ENCODE data around the gene PGPEP1.

The PGPEP1 gene

GRCh38 chr19:18293642-18294466 lies 46.5 kb upstream of the PGPEP1 start:
- H3K4me3 Mint-ChIP-seq = peak overlapping the region; percentile 67 to 94 (median 92)
- no peaks in the 10 kb centered on the region for H3K36me3 Mint-ChIP-seq (ENCODE audit: low read depth)

DNA sequence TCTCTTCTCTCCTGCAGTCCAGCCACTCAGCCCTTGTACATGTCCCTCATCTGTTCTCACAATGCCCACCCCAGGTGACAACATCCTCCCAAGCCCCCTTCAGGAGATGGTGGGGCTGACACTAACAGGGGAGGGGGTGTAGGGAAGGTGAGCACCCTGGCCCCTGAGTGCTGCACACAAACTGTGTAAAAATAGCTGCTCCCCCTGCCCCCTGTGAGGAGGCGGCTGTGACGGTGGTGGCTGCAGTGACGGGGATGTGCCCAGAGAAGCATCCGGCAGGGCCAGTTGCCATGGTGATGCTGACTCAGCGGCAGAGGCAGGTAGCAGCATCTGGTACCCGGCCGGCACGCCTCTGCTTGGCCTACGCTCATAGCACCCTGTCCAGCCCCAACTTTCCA lies 45.9 kb upstream of the PGPEP1 start:
- Mint-ChIP-seq H3K36me3 (ENCODE audit: low read depth) (no peaks in the 10 kb centered on the region), H3K9me3 (no peaks in the 10 kb centered on the region), H3K4me1 (peaks cover 28% of the 10 kb centered on the region), H3K27me3 (ENCODE audit: low read depth) (no peaks in the 10 kb centered on the region), H3K4me3 (peak overlapping the region in 2 of 3 experiments; percentile 26 to 48), H3K27ac (peak overlapping the region; percentile 94 to 99 (median 95))
- TF ChIP-seq CTCF (IDR thresholded peaks at IDR 0.05; ENCODE audit: unreplicated experiment in 3 of 3) = no peak

More at GRCh38 chr19:18293642-18294466, 46.5 kb upstream of the PGPEP1 start:
- Mint-ChIP-seq H3K27ac (peak overlapping the region; percentile 94 to 99 (median 95)), H3K4me1 (peaks cover 28% of the 10 kb centered on the region), H3K9me3 (no peaks in the 10 kb centered on the region), H3K27me3 (ENCODE audit: low read depth) (no peaks in the 10 kb centered on the region)
- TF ChIP-seq CTCF (IDR thresholded peaks at IDR 0.05; ENCODE audit: unreplicated experiment in 3 of 3) = no peak

DNA sequence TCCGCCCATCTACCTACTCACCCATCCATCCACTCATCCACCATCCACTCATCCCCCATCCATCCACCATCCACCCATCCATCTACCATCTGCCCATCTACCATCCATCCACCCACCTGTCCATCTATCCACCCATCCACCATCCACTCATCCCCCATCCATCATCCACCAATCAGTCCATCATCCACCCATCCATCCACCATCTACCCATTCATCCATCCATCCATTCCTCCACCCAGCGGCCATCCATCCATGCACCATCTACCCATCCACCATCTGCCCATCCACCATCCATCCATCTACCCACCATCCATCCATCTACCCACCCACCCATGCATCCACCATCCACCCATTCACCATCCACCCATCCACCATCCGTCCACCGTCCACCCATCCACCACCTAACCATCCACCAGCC lies 45.4 kb upstream of the PGPEP1 start:
- Mint-ChIP-seq H3K4me1 (peaks cover 23% of the 10 kb centered on the region), H3K4me3 (peak overlapping the region in 1 of 3 experiments; percentile 0), H3K9me3 (no peaks in the 10 kb centered on the region), H3K27ac (peak overlapping the region; percentile 28 to 99 (median 94)), H3K27me3 (ENCODE audit: low read depth) (no peaks in the 10 kb centered on the region), H3K36me3 (ENCODE audit: low read depth) (no peaks in the 10 kb centered on the region)
- TF ChIP-seq CTCF (IDR thresholded peaks at IDR 0.05; ENCODE audit: unreplicated experiment in 3 of 3) = no peak

GRCh38 chr19:18297308-18297707 lies 43.1 kb upstream of the PGPEP1 start:
- Mint-ChIP-seq H3K4me3 (no peak overlapping the region), H3K9me3 (no peaks in the 10 kb centered on the region), H3K4me1 (peaks cover 12% of the 10 kb centered on the region), H3K27me3 (ENCODE audit: low read depth) (no peaks in the 10 kb centered on the region), H3K36me3 (ENCODE audit: low read depth) (no peaks in the 10 kb centered on the region), H3K27ac (peak overlapping the region; percentile 18 to 86 (median 78))
- no peak for TF ChIP-seq CTCF (IDR thresholded peaks at IDR 0.05; ENCODE audit: unreplicated experiment in 3 of 3)

- H3K4me3 Mint-ChIP-seq = no peak overlapping the region
- H3K9me3 Mint-ChIP-seq = no peaks in the 10 kb centered on the region
- peaks cover 7% of the 10 kb centered on the region for H3K4me1 Mint-ChIP-seq
- H3K27ac Mint-ChIP-seq = no peak overlapping the region
- H3K27me3 Mint-ChIP-seq (ENCODE audit: low read depth) = peaks cover 2% of the 10 kb centered on the region
- TF ChIP-seq CTCF (IDR thresholded peaks at IDR 0.05; ENCODE audit: unreplicated experiment in 3 of 3) = no peak
- no peaks in the 10 kb centered on the region for H3K36me3 Mint-ChIP-seq (ENCODE audit: low read depth)
Observed at GRCh38 chr19:18298601-18299000, 41.8 kb upstream of the PGPEP1 start.

DNA sequence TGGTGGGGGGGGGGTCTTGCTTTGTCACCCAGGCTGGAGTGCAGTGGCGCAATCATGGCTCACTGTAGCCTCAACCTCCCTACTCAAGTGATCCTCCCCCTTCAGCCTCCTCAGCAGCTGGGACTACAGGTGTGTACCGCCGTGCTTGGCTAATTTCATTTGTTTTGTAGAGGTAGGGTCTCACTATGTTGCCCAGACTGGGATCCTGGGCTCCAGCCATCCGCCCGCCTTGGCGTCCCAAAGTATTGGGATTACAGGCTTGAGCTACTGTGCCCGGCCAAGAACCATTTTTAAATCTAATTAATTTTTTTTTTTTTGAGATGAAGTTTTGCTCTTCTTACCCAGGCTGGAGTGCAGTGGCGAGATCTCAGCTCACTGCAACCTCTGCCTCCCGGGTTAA lies 40.7 kb upstream of the PGPEP1 start:
- no peak overlapping the region for H3K4me3 Mint-ChIP-seq
- peaks cover 13% of the 10 kb centered on the region for H3K4me1 Mint-ChIP-seq
- no peak for TF ChIP-seq CTCF (IDR thresholded peaks at IDR 0.05; ENCODE audit: unreplicated experiment in 3 of 3)
- no peaks in the 10 kb centered on the region for H3K9me3 Mint-ChIP-seq
- no peak overlapping the region for H3K27ac Mint-ChIP-seq
- H3K36me3 Mint-ChIP-seq (ENCODE audit: low read depth) = no peaks in the 10 kb centered on the region
- peaks cover 7% of the 10 kb centered on the region for H3K27me3 Mint-ChIP-seq (ENCODE audit: low read depth)
